ENCODE measurements around the gene CSRNP3.
"Not testable (repeated sequence)": the region's sequence is repeated elsewhere in the genome, so short reads cannot be mapped to it uniquely, and the experiment has no call there.

The CSRNP3 gene

GRCh38 chr2:165640247-165640929, 170.9 kb downstream of the CSRNP3 start:
- FAIRE-seq (no peak), DNase-seq (ENCODE audit: insufficient read length, low spot score) (no peak)

GRCh38 chr2:165645930-165646831, 176.7 kb downstream of the CSRNP3 start:
- no peak for TF ChIP-seq POU2F2 (IDR thresholded peaks at IDR 0.05; ENCODE audit: low read depth, low read length)
- no peak for TF ChIP-seq PAX5 (IDR thresholded peaks at IDR 0.05; ENCODE audit: insufficient read depth, low read length, severe bottlenecking)
- TF ChIP-seq TAF1 (IDR thresholded peaks at IDR 0.05; ENCODE audit: low read depth, low read length): no peak
- TF ChIP-seq SPI1 (IDR thresholded peaks at IDR 0.05; ENCODE audit: low read depth, low read length): no peak
- FAIRE-seq (no peak), DNase-seq (ENCODE audit: insufficient read length, low spot score) (no peak)

More at GRCh38 chr2:165640247-165640929, 170.9 kb downstream of the CSRNP3 start:
- TF ChIP-seq POLR2AphosphoS5 (IDR thresholded peaks at IDR 0.05; ENCODE audit: low read depth, low read length): no peak
- TF ChIP-seq SPI1 (IDR thresholded peaks at IDR 0.05; ENCODE audit: low read depth, low read length): no peak
- TF ChIP-seq PAX5 (IDR thresholded peaks at IDR 0.05; ENCODE audit: insufficient read depth, low read length, severe bottlenecking): no peak
- TF ChIP-seq POU2F2 (IDR thresholded peaks at IDR 0.05; ENCODE audit: low read depth, low read length): no peak
- TF ChIP-seq POLR2A (IDR thresholded peaks at IDR 0.05; ENCODE audit: low read depth, low read length): no peak
- no peak for TF ChIP-seq TAF1 (IDR thresholded peaks at IDR 0.05; ENCODE audit: low read depth, low read length)

- FAIRE-seq: no peak
- no peak for DNase-seq (ENCODE audit: insufficient read length, low spot score)
- TF ChIP-seq TAF1 (IDR thresholded peaks at IDR 0.05; ENCODE audit: low read depth, low read length) (no peak), PAX5 (IDR thresholded peaks at IDR 0.05; ENCODE audit: insufficient read depth, low read length, severe bottlenecking) (no peak), POLR2AphosphoS5 (IDR thresholded peaks at IDR 0.05; ENCODE audit: low read depth, low read length) (no peak), POU2F2 (IDR thresholded peaks at IDR 0.05; ENCODE audit: low read depth, low read length) (no peak), POLR2A (IDR thresholded peaks at IDR 0.05; ENCODE audit: low read depth, low read length) (no peak), SPI1 (IDR thresholded peaks at IDR 0.05; ENCODE audit: low read depth, low read length) (no peak)
Measured at GRCh38 chr2:165647409-165647808, 177.9 kb downstream of the CSRNP3 start.

GRCh38 chr2:165648801-165649200, 179.3 kb downstream of the CSRNP3 start:
- no peak for TF ChIP-seq POLR2AphosphoS5 (IDR thresholded peaks at IDR 0.05; ENCODE audit: low read depth, low read length)
- DNase-seq (ENCODE audit: insufficient read length, low spot score): no peak
- FAIRE-seq: no peak

GRCh38 chr2:165651233-165651632, 181.7 kb downstream of the CSRNP3 start:
- FAIRE-seq (no peak), DNase-seq (ENCODE audit: insufficient read length, low spot score) (no peak)
- no peak for TF ChIP-seq TAF1 (IDR thresholded peaks at IDR 0.05; ENCODE audit: low read depth, low read length)
- no peak for TF ChIP-seq SPI1 (IDR thresholded peaks at IDR 0.05; ENCODE audit: low read depth, low read length)
- no peak for TF ChIP-seq PAX5 (IDR thresholded peaks at IDR 0.05; ENCODE audit: insufficient read depth, low read length, severe bottlenecking)
- TF ChIP-seq POLR2AphosphoS5 (IDR thresholded peaks at IDR 0.05; ENCODE audit: low read depth, low read length): no peak
- no peak for TF ChIP-seq POU2F2 (IDR thresholded peaks at IDR 0.05; ENCODE audit: low read depth, low read length)
- no peak for TF ChIP-seq POLR2A (IDR thresholded peaks at IDR 0.05; ENCODE audit: low read depth, low read length)

- TF ChIP-seq PAX5 (IDR thresholded peaks at IDR 0.05; ENCODE audit: insufficient read depth, low read length, severe bottlenecking) (no peak), TAF1 (IDR thresholded peaks at IDR 0.05; ENCODE audit: low read depth, low read length) (no peak), POU2F2 (IDR thresholded peaks at IDR 0.05; ENCODE audit: low read depth, low read length) (no peak), SPI1 (IDR thresholded peaks at IDR 0.05; ENCODE audit: low read depth, low read length) (no peak), POLR2A (IDR thresholded peaks at IDR 0.05; ENCODE audit: low read depth, low read length) (no peak), POLR2AphosphoS5 (IDR thresholded peaks at IDR 0.05; ENCODE audit: low read depth, low read length) (no peak)
- FAIRE-seq (no peak), DNase-seq (ENCODE audit: insufficient read length, low spot score) (no peak)
Measured at GRCh38 chr2:165655661-165656060, 186.2 kb downstream of the CSRNP3 start.

GRCh38 chr2:165660361-165660760, 190.9 kb downstream of the CSRNP3 start:
- no peak for FAIRE-seq
- DNase-seq (ENCODE audit: insufficient read length, low spot score): no peak
- TF ChIP-seq POLR2AphosphoS5 (IDR thresholded peaks at IDR 0.05; ENCODE audit: low read depth, low read length): no peak
- no peak for TF ChIP-seq SPI1 (IDR thresholded peaks at IDR 0.05; ENCODE audit: low read depth, low read length)
- TF ChIP-seq TAF1 (IDR thresholded peaks at IDR 0.05; ENCODE audit: low read depth, low read length): no peak

- TF ChIP-seq POLR2A (IDR thresholded peaks at IDR 0.05; ENCODE audit: low read depth, low read length) (no peak), SPI1 (IDR thresholded peaks at IDR 0.05; ENCODE audit: low read depth, low read length) (no peak), PAX5 (IDR thresholded peaks at IDR 0.05; ENCODE audit: insufficient read depth, low read length, severe bottlenecking) (no peak), POLR2AphosphoS5 (IDR thresholded peaks at IDR 0.05; ENCODE audit: low read depth, low read length) (no peak), POU2F2 (IDR thresholded peaks at IDR 0.05; ENCODE audit: low read depth, low read length) (no peak), TAF1 (IDR thresholded peaks at IDR 0.05; ENCODE audit: low read depth, low read length) (no peak)
- DNase-seq (ENCODE audit: insufficient read length, low spot score) (no peak), FAIRE-seq (no peak)
Measured at GRCh38 chr2:165662720-165663119, 193.2 kb downstream of the CSRNP3 start.

GRCh38 chr2:165665614-165666013, 196.1 kb downstream of the CSRNP3 start:
- no peak for DNase-seq (ENCODE audit: insufficient read length, low spot score)
- TF ChIP-seq SPI1 (IDR thresholded peaks at IDR 0.05; ENCODE audit: low read depth, low read length): no peak
- TF ChIP-seq POU2F2 (IDR thresholded peaks at IDR 0.05; ENCODE audit: low read depth, low read length): no peak
- TF ChIP-seq POLR2AphosphoS5 (IDR thresholded peaks at IDR 0.05; ENCODE audit: low read depth, low read length): no peak
- no peak for FAIRE-seq

- DNase-seq (ENCODE audit: insufficient read length, low spot score); FAIRE-seq: not testable (repeated sequence)
Measured at GRCh38 chr2:165666073-165666472, 196.6 kb downstream of the CSRNP3 start.

Measured in GM12891 (cell line).